ENCODE results near the gene EHD1. TPM values are rescaled to one million over a fixed set of nuclear protein-coding genes. Genes with fewer than 3 reads are reported as not detected.

Gene EHD1
- total RNA-seq, 1 donor from 2014 or later: 357 TPM

- Mint-ChIP-seq H3K27ac (no peak overlapping the region), H3K4me1 (no peaks in the 10 kb centered on the region), H3K9me3 (no peaks in the 10 kb centered on the region), H3K27me3 (no peaks in the 10 kb centered on the region), H3K36me3 (ENCODE audit: low read depth) (peaks cover 69% of the 10 kb centered on the region), H3K4me3 (no peak overlapping the region)
- CTCF ChIA-PET: no interaction called here
- ATAC-seq (ENCODE audit: low read depth) (no peak), DNase-seq (no peak)
- intact Hi-C loops (cut with micrococcal nuclease): no loop called here
- POLR2A ChIA-PET: interaction anchor here (0.6 to 1.0 kb wide), 2 partner anchors 9 to 57 kb away, joined by 3 to 4 read pairs; no protein-coding TSS in a partner anchor
- no peak for TF ChIP-seq CTCF (IDR thresholded peaks at IDR 0.05)
Measured at GRCh38 chr11:64905516-64906313, 27.3 kb upstream of the EHD1 start.

GRCh38 chr11:64903291-64903833 is 24.9 kb upstream of the EHD1 start:
- H3K4me1 Mint-ChIP-seq: peaks cover 5% of the 10 kb centered on the region
- H3K27me3 Mint-ChIP-seq: no peaks in the 10 kb centered on the region
- intact Hi-C loops (cut with micrococcal nuclease): no loop called here
- no peak for DNase-seq
- TF ChIP-seq CTCF (IDR thresholded peaks at IDR 0.05): no peak
- CTCF ChIA-PET: no interaction called here
- H3K4me3 Mint-ChIP-seq: no peak overlapping the region
- ATAC-seq (ENCODE audit: low read depth): no peak
- H3K36me3 Mint-ChIP-seq (ENCODE audit: low read depth): peaks cover 67% of the 10 kb centered on the region
- H3K9me3 Mint-ChIP-seq: no peaks in the 10 kb centered on the region
- no peak overlapping the region for H3K27ac Mint-ChIP-seq
- POLR2A ChIA-PET: no interaction called here

- ChIA-PET POLR2A (no interaction called here), CTCF (interaction anchor here (0.7 kb wide), 1 partner anchor 54 kb away, joined by 3 read pairs; no protein-coding TSS in a partner anchor)
- H3K4me1 Mint-ChIP-seq: peaks cover 5% of the 10 kb centered on the region
- H3K27ac Mint-ChIP-seq: no peak overlapping the region
- intact Hi-C loops (cut with micrococcal nuclease): no loop called here
- no peak for ATAC-seq (ENCODE audit: low read depth)
- peaks cover 66% of the 10 kb centered on the region for H3K36me3 Mint-ChIP-seq (ENCODE audit: low read depth)
- no peak for DNase-seq
- no peak overlapping the region for H3K4me3 Mint-ChIP-seq
- no peaks in the 10 kb centered on the region for H3K9me3 Mint-ChIP-seq
- TF ChIP-seq CTCF (IDR thresholded peaks at IDR 0.05): no peak
- H3K27me3 Mint-ChIP-seq: no peaks in the 10 kb centered on the region
Measured at GRCh38 chr11:64902102-64902900, 23.9 kb upstream of the EHD1 start.

GRCh38 chr11:64900774-64901173 is 22.4 kb upstream of the EHD1 start:
- DNase-seq: no peak
- CTCF ChIA-PET: interaction anchor here (1.5 kb wide), 1 partner anchor 56 kb away, joined by 4 read pairs; the partner anchor contains the start of gene CDC42BPG
- POLR2A ChIA-PET: interaction anchor here (1.1 kb wide), 1 partner anchor 14 kb away, joined by 3 read pairs; no protein-coding TSS in a partner anchor
- intact Hi-C loops (cut with micrococcal nuclease): no loop called here
- Mint-ChIP-seq H3K27me3 (no peaks in the 10 kb centered on the region), H3K27ac (no peak overlapping the region), H3K4me3 (no peak overlapping the region), H3K4me1 (peaks cover 5% of the 10 kb centered on the region), H3K36me3 (ENCODE audit: low read depth) (peaks cover 67% of the 10 kb centered on the region), H3K9me3 (no peaks in the 10 kb centered on the region)
- no peak for ATAC-seq (ENCODE audit: low read depth)
- no peak for TF ChIP-seq CTCF (IDR thresholded peaks at IDR 0.05)
